Endothelial cell of umbilical vein (primary cell): Measurements from ENCODE around the gene SUPT4H1. TPM values are rescaled to one million over a fixed set of nuclear protein-coding genes. Genes with fewer than 3 reads are reported as not detected.

Source experiments
- BruUV-seq: library from RNA; stranded (reverse); fragments of 400-500 nt; replicated peaks from 2 replicates; lab custom pipeline; 2021; lab: Mats Ljungman, UMichigan
- CTCF ChIA-PET: fragments of 300-600, 350-600 bp; sonication (Branson Sonifier 250); formaldehyde crosslinking; loops from one replicate; lab custom pipeline; 2021; ENCODE audit warnings: antibody characterized with exemption, inconsistent platforms; lab: Charles Lee
- POLR2A ChIA-PET: fragments of 300-600, 350-600 bp; sonication (Branson Sonifier 250); formaldehyde crosslinking; loops from one replicate; lab custom pipeline; 2021; ENCODE audit warnings: antibody characterized with exemption, inconsistent platforms; lab: Charles Lee
- DNase-seq: peaks from one replicate; pipeline ENCODE4 v3.0.0-alpha.2; 2011; ENCODE audit warnings: low read depth, low spot score
- FAIRE-seq: peaks from 2 replicates; lab custom pipeline; 2011; peaks lifted over from hg19 to GRCh38; lab: Jason Lieb, UNC
- H2AFZ ChIP-seq: 2 replicates; pipeline ENCODE4 v1.6.0; 2012; ENCODE audit warnings: low read depth, low read length, control low read depth, inconsistent platforms
- H3K27ac ChIP-seq: 2 replicates; pipeline ENCODE4 v1.5.1; 2011; ENCODE audit warnings: low read depth, mild to moderate bottlenecking, control low read depth, low read length, moderate library complexity; ENCODE audit not compliant: insufficient read depth
- H3K27me3 ChIP-seq, 2 experiments: 2 replicates each; pipeline versions ENCODE4 v1.6.0 to v1.6.1; 2011; ENCODE audit warnings: low read length in 2 of 2, mixed read lengths in 1 of 2; ENCODE audit not compliant: control insufficient read depth in 2 of 2, insufficient read depth in 2 of 2
- H3K36me3 ChIP-seq, 2 experiments: 2 replicates in 1 of 2; 3 replicates in 1 of 2; pipeline ENCODE4 v1.5.1; 2011; ENCODE audit warnings: low read length in 2 of 2, mild to moderate bottlenecking in 1 of 2, moderate library complexity in 1 of 2; ENCODE audit not compliant: control insufficient read depth in 2 of 2, insufficient read depth in 2 of 2; ENCODE audit errors: extremely low read depth in 1 of 2
- H3K4me1 ChIP-seq: 3 replicates; pipeline ENCODE4 v1.5.1; 2011; ENCODE audit warnings: mild to moderate bottlenecking, low read length; ENCODE audit not compliant: control insufficient read depth, insufficient read depth; ENCODE audit errors: extremely low read depth
- H3K4me2 ChIP-seq: 2 replicates; pipeline ENCODE4 v1.6.1; 2011; ENCODE audit warnings: low read length, control low read depth, mixed read lengths; ENCODE audit not compliant: insufficient read depth
- H3K4me3 ChIP-seq, 3 experiments: fragments of 200-600 bp in 1 of 3; sonication (generic), shearing (Covaris generic) in 1 of 3; replicated peaks in 1 of 3; 2 replicates each; pipeline ENCODE4 v1.5.1; 2011 to 2016; ENCODE audit warnings: control low read depth in 3 of 3, low read length in 3 of 3, mild to moderate bottlenecking in 2 of 3, inconsistent platforms in 1 of 3, low read depth in 1 of 3, moderate library complexity in 1 of 3; ENCODE audit not compliant: insufficient read depth in 1 of 3
- H3K79me2 ChIP-seq: 2 replicates; pipeline ENCODE4 v1.6.0; 2012; ENCODE audit warnings: low read length, inconsistent platforms; ENCODE audit not compliant: control insufficient read depth, insufficient read depth
- H3K9ac ChIP-seq: replicated peaks from 2 replicates; pipeline ENCODE3; 2011; ENCODE audit warnings: low read length, control low read depth; ENCODE audit not compliant: insufficient read depth; ENCODE audit errors: extremely low read depth
- H3K9me1 ChIP-seq: replicated peaks from 3 replicates; pipeline ENCODE4 v1.6.0; 2011; ENCODE audit warnings: mild to moderate bottlenecking, low read length; ENCODE audit not compliant: control insufficient read depth, insufficient read depth; ENCODE audit errors: extremely low read depth
- H3K9me3 ChIP-seq: replicated peaks from 2 replicates; pipeline ENCODE4 v1.5.1; 2012; ENCODE audit warnings: low read length, inconsistent platforms; ENCODE audit not compliant: control insufficient read depth, insufficient read depth
- H4K20me1 ChIP-seq: replicated peaks from 2 replicates; pipeline ENCODE3; 2011; ENCODE audit warnings: mild to moderate bottlenecking, low read length; ENCODE audit not compliant: control insufficient read depth, insufficient read depth; ENCODE audit errors: extremely low read depth
- CTCF ChIP-seq, 2 donors: IDR thresholded peaks; 1 replicate in 1 of 2; 2 replicates in 1 of 2; pipeline ENCODE4 v1.5.1; 2011; ENCODE audit warnings: low read length in 2 of 2, mild to moderate bottlenecking in 2 of 2, moderate library complexity in 2 of 2, control low read depth in 1 of 2, inconsistent platforms in 1 of 2, low read depth in 1 of 2; ENCODE audit not compliant: insufficient read depth in 1 of 2; ENCODE audit errors: extremely low read depth in 1 of 2
- EZH2 ChIP-seq: IDR thresholded peaks from 2 replicates; pipeline ENCODE4 v1.6.1; 2012; ENCODE audit warnings: borderline replicate concordance, low read depth, mild to moderate bottlenecking, moderate library complexity, low read length, inconsistent platforms; ENCODE audit not compliant: severe bottlenecking
- FOS ChIP-seq: IDR thresholded peaks from 2 replicates; pipeline ENCODE4 v1.6.1; 2011; ENCODE audit warnings: mild to moderate bottlenecking, low read length, moderate library complexity, borderline replicate concordance; ENCODE audit not compliant: insufficient read depth
- GATA2 ChIP-seq: IDR thresholded peaks from 2 replicates; pipeline ENCODE4 v1.7.0; 2011; ENCODE audit warnings: low read depth, mild to moderate bottlenecking, moderate library complexity, mixed read lengths, low read length; ENCODE audit not compliant: insufficient read length, insufficient read depth
- JUN ChIP-seq: IDR thresholded peaks from 2 replicates; pipeline ENCODE4 v1.6.1; 2011; ENCODE audit warnings: borderline replicate concordance, low read depth; ENCODE audit not compliant: insufficient read length, insufficient read depth
- MAX ChIP-seq: IDR thresholded peaks from 2 replicates; pipeline ENCODE4 v1.6.1; 2011; ENCODE audit not compliant: insufficient read depth, insufficient read length
- MYC ChIP-seq: IDR thresholded peaks from one replicate; pipeline ENCODE4 v1.6.1; 2011; ENCODE audit warnings: mild to moderate bottlenecking, low read depth, low read length
- POLR2A ChIP-seq: IDR thresholded peaks from 2 replicates; pipeline ENCODE4 v1.6.1; 2012; ENCODE audit warnings: low read depth, mild to moderate bottlenecking, control low read depth, low read length
- POLR2AphosphoS5 ChIP-seq: IDR thresholded peaks from 2 replicates; pipeline ENCODE4 v1.6.1; 2012; ENCODE audit warnings: low read depth, mild to moderate bottlenecking, control low read depth, low read length, moderate library complexity; ENCODE audit not compliant: insufficient read depth
- dilution Hi-C: fragments of 300-500 bp; cut with MboI; formaldehyde crosslinking; loops from one replicate; pipeline ENCODE4 v1.15.0; 2019; ENCODE audit warnings: low sequenced_read_pairs; ENCODE audit not compliant: extremely low pct_ligation_motif_present
- intact Hi-C: fragments of 100-400 bp; cut with micrococcal nuclease; formaldehyde crosslinking; loops from one replicate; pipeline ENCODE4 v1.10.0; 2022
- polyA plus RNA-seq, 4 experiments: library from polyadenylated mRNA; depleted of rRNA in 3 of 4; stranded (reverse) in 3 of 4; unstranded in 1 of 4; fragments of >200 nt; gene quantifications; 2 replicates each; pipeline versions ENCODE4 v1.2.1 to v1.2.3, GENCODE V29; 2011 to 2012; ENCODE audit warnings: missing spikeins in 1 of 4
- total RNA-seq: library from RNA; stranded (reverse); gene quantifications from 2 replicates; pipeline ENCODE4 v1.2.3, GENCODE V29; 2021

Gene SUPT4H1
- total and polyA plus RNA-seq, 2 donors (not counting 3 experiments of a cell fraction or from before 2014, with no cell fraction given): 77.5 to 154 TPM

GRCh38 chr17:58302171-58302918, 49.7 kb downstream of the SUPT4H1 start:
- H3K9me3 ChIP-seq: no peaks in the 10 kb centered on the region
- no peak overlapping the region for H3K4me3 ChIP-seq
- H3K9me1 ChIP-seq: no peaks in the 10 kb centered on the region
- H3K27me3 ChIP-seq: peaks cover 2 to 6% of the 10 kb centered on the region in 2 experiments
- FAIRE-seq (no peak), DNase-seq (no peak)
- H3K4me1 ChIP-seq: no peaks in the 10 kb centered on the region
- TF ChIP-seq JUN: no peak
- no peak for TF ChIP-seq EZH2
- no peak for TF ChIP-seq POLR2A
- no peak for TF ChIP-seq POLR2AphosphoS5
- TF ChIP-seq MYC: no peak
- no peak for TF ChIP-seq FOS
- TF ChIP-seq MAX: no peak
- TF ChIP-seq CTCF (IDR thresholded peaks at IDR 0.05; ENCODE audit: extremely low read depth in 1 of 2, insufficient read depth in 1 of 2, low read depth in 1 of 2, low read length in 2 of 2): no peak
- no peak for TF ChIP-seq GATA2
- no TSS peak for BruUV-seq
- dilution Hi-C loops: no loop called here
- no peak overlapping the region for H3K27ac ChIP-seq
- H4K20me1 ChIP-seq: no peaks in the 10 kb centered on the region
- ChIA-PET CTCF (interaction anchor here (0.8 to 2.4 kb wide), 3 partner anchors 15 to 146 kb away, joined by 3 to 8 read pairs (median 3); no protein-coding TSS in a partner anchor), POLR2A (no interaction called here)
- H3K9ac ChIP-seq: no peak overlapping the region
- no peak overlapping the region for H2AFZ ChIP-seq
- H3K36me3 ChIP-seq: no peaks in the 10 kb centered on the region
- H3K4me2 ChIP-seq: no peak overlapping the region
- intact Hi-C loops: no loop called here
- H3K79me2 ChIP-seq: no peaks in the 10 kb centered on the region
